OCI-LY1 (cell line): ENCODE results near the gene SIRPA.

Source experiments
- CTCF ChIP-seq: fragments of 200-600 bp; sonication (generic), shearing (Covaris generic); IDR thresholded peaks from 2 replicates; pipeline ENCODE4 v1.5.1; 2017; ENCODE audit warnings: mild to moderate bottlenecking, antibody characterized with exemption, low read length, moderate library complexity, mixed read lengths
- EZH2 ChIP-seq: fragments of 200-600 bp; sonication (generic), shearing (Covaris generic); IDR thresholded peaks from 2 replicates; pipeline ENCODE4 v1.8.0; 2017; ENCODE audit warnings: borderline replicate concordance, mixed run types, mild to moderate bottlenecking, antibody characterized with exemption, low read length, moderate library complexity, mixed read lengths

DNA sequence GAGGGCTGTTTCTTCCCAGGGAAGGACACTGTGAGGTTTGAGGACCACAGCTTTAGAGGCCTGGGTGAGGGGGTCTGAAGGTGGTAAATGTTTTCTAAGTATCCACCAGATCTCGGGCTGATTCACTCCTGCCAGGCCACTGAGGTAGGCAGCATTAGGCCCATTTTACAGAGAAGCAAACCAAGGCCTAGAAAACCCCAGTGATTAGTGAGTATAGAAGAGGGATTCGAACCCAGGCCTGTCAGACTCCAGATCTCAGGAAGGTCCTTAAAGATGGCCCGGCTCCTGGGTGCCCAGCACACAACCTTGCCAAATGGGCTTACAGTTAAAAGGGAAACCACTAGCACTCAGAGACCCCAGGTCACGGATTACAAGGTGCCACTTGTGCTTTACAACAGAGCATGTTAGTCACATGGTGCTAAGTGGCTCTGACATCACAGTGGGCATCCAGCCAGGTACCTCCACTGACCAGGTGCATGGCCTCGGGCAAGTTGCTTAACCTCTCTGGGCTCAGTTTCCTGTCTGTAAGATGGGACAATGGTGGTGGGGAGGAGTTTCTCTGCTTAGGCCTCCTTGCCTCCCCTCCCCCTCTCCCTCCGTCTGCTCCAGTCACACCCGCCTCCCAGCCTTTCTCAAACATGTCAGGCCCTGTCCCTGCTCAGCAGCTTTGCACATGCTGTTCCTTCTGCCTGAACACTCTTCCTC, 18.8 kb upstream of the SIRPA start:
- no peak for TF ChIP-seq CTCF
- TF ChIP-seq EZH2: no peak
